ENCODE measurements around the gene NQO2.

DNA sequence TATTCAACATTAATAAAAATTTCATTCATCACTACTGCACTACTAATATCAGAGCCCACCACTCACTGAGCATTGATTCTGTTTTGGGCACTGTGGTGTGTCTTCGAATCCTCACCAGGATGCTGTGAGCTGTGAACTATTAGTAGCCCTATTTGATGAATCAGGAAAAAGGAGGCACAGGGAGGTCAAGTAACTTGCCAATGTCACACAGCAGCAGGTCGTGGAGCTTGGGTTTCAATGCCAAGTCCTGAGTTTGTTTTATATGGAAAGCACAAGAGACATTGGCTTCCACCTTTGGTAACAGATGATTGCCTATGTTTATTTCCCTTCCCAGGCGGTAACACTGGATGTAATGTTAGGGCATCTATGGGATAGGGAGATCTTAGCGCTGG, 15.0 kb downstream of the NQO2 start:
- TF ChIP-seq, protein P1, sequence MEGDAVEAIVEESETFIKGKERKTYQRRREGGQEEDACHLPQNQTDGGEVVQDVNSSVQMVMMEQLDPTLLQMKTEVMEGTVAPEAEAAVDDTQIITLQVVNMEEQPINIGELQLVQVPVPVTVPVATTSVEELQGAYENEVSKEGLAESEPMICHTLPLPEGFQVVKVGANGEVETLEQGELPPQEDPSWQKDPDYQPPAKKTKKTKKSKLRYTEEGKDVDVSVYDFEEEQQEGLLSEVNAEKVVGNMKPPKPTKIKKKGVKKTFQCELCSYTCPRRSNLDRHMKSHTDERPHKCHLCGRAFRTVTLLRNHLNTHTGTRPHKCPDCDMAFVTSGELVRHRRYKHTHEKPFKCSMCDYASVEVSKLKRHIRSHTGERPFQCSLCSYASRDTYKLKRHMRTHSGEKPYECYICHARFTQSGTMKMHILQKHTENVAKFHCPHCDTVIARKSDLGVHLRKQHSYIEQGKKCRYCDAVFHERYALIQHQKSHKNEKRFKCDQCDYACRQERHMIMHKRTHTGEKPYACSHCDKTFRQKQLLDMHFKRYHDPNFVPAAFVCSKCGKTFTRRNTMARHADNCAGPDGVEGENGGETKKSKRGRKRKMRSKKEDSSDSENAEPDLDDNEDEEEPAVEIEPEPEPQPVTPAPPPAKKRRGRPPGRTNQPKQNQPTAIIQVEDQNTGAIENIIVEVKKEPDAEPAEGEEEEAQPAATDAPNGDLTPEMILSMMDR (IDR thresholded peaks at IDR 0.05), result no peak
- no peak for TF ChIP-seq EZH2 (IDR thresholded peaks at IDR 0.05; ENCODE audit: borderline replicate concordance, insufficient read depth, low read depth, low read length, poor library complexity, severe bottlenecking)
